ENCODE data around the gene TRIM28. TPM values are rescaled to one million over a fixed set of nuclear protein-coding genes. Genes with fewer than 3 reads are reported as not detected.

Gene TRIM28
- total and polyA plus RNA-seq, 4 donors = 47.1 to 157 (median 84.2) TPM

GRCh38 chr19:58516246-58516836 is 27.5 kb upstream of the TRIM28 start:
- DNase-seq (ENCODE audit: low spot score) = no peak
- H3K36me3 ChIP-seq (ENCODE audit: control insufficient read depth in 4 of 4, insufficient read depth in 3 of 4, low read depth in 1 of 4, low read length in 3 of 4) = peaks cover 0 to 9% (median 3%) of the 10 kb centered on the region in 4 donors

GRCh38 chr19:58516964-58517833 is 26.7 kb upstream of the TRIM28 start:
- H3K27me3 ChIP-seq (ENCODE audit: control insufficient read depth in 4 of 4, insufficient read depth in 4 of 4, low read length in 3 of 4) = no peaks in the 10 kb centered on the region
- WGBS = 96% methylated on average over 65 of the region's 65 CpGs
- H3K4me1 ChIP-seq (ENCODE audit: control insufficient read depth in 4 of 4, insufficient read depth in 4 of 4, low read length in 3 of 4) = peaks cover 15 to 62% (median 43%) of the 10 kb centered on the region in 4 donors
- no peak overlapping the region for H3K4me3 ChIP-seq (ENCODE audit: low read depth in 1 of 3, low read length in 3 of 3)
- H3K36me3 ChIP-seq (ENCODE audit: control insufficient read depth in 4 of 4, insufficient read depth in 3 of 4, low read depth in 1 of 4, low read length in 3 of 4) = peaks cover 0 to 9% (median 3%) of the 10 kb centered on the region in 4 donors
- no peak for DNase-seq (ENCODE audit: low spot score)
- TF ChIP-seq SP1 (IDR thresholded peaks at IDR 0.05) (no peak), GABPA (IDR thresholded peaks at IDR 0.05 in 1 of 2, conservative IDR thresholded peaks at IDR 0.05 in 1 of 2) (no peak), FOXA2 (IDR thresholded peaks at IDR 0.05) (no peak)
- H3K9me3 ChIP-seq (ENCODE audit: control insufficient read depth in 4 of 4, low read length in 3 of 4) = no peaks in the 10 kb centered on the region
- H3K9ac ChIP-seq (ENCODE audit: low read depth in 1 of 2, low read length in 2 of 2) = no peak overlapping the region
- no peak overlapping the region for H3K27ac ChIP-seq (ENCODE audit: low read depth in 1 of 2, low read length in 2 of 2)

More at GRCh38 chr19:58516246-58516836, 27.5 kb upstream of the TRIM28 start:
- H3K4me3 ChIP-seq (ENCODE audit: low read depth in 1 of 3, low read length in 3 of 3) = no peak overlapping the region
- no peaks in the 10 kb centered on the region for H3K9me3 ChIP-seq (ENCODE audit: control insufficient read depth in 4 of 4, low read length in 3 of 4)
- H3K27me3 ChIP-seq (ENCODE audit: control insufficient read depth in 4 of 4, insufficient read depth in 4 of 4, low read length in 3 of 4) = no peaks in the 10 kb centered on the region
- TF ChIP-seq NR2F2 (IDR thresholded peaks at IDR 0.05) (no peak), TAF1 (conservative IDR thresholded peaks at IDR 0.05) (no peak), YY1 (IDR thresholded peaks at IDR 0.05) (no peak), FOXA1 (IDR thresholded peaks at IDR 0.05) (no peak)
- WGBS = 88% methylated on average over 25 of the region's 25 CpGs
- no peak overlapping the region for H3K27ac ChIP-seq (ENCODE audit: low read depth in 1 of 2, low read length in 2 of 2)
- no peak overlapping the region for H3K9ac ChIP-seq (ENCODE audit: low read depth in 1 of 2, low read length in 2 of 2)
- H3K4me1 ChIP-seq (ENCODE audit: control insufficient read depth in 4 of 4, insufficient read depth in 4 of 4, low read length in 3 of 4) = peaks cover 16 to 70% (median 48%) of the 10 kb centered on the region in 4 donors

GRCh38 chr19:58518256-58519086 is 25.4 kb upstream of the TRIM28 start:
- Histone ChIP-seq H3K36me3 (ENCODE audit: control insufficient read depth in 4 of 4, insufficient read depth in 3 of 4, low read depth in 1 of 4, low read length in 3 of 4) (peaks cover 0 to 9% (median 3%) of the 10 kb centered on the region in 4 donors), H3K4me3 (ENCODE audit: low read depth in 1 of 3, low read length in 3 of 3) (peak overlapping the region in 2 of 3 donors; percentile 78 to 88), H3K9ac (ENCODE audit: low read depth in 1 of 2, low read length in 2 of 2) (peak overlapping the region; percentile 34 to 45), H3K27ac (ENCODE audit: low read depth in 1 of 2, low read length in 2 of 2) (peak overlapping the region; percentile 95), H3K4me1 (ENCODE audit: control insufficient read depth in 4 of 4, insufficient read depth in 4 of 4, low read length in 3 of 4) (peaks cover 7 to 49% (median 30%) of the 10 kb centered on the region in 4 donors), H3K9me3 (ENCODE audit: control insufficient read depth in 4 of 4, low read length in 3 of 4) (no peaks in the 10 kb centered on the region), H3K27me3 (ENCODE audit: control insufficient read depth in 4 of 4, insufficient read depth in 4 of 4, low read length in 3 of 4) (no peaks in the 10 kb centered on the region)
- peak; percentile 55 for DNase-seq (ENCODE audit: low spot score)
- no peak for TF ChIP-seq HNF4A (conservative IDR thresholded peaks at IDR 0.05)
- WGBS = 13% methylated on average over 22 of the region's 22 CpGs

GRCh38 chr19:58519087-58519354 is 24.8 kb upstream of the TRIM28 start:
- H3K9me3 ChIP-seq (ENCODE audit: control insufficient read depth in 4 of 4, low read length in 3 of 4) = no peaks in the 10 kb centered on the region
- peak overlapping the region; percentile 78 to 94 (median 88) for H3K4me3 ChIP-seq (ENCODE audit: low read depth in 1 of 3, low read length in 3 of 3)
- WGBS = under 1% methylated on average over 14 of the region's 14 CpGs
- peaks cover 0 to 9% (median 3%) of the 10 kb centered on the region in 4 donors for H3K36me3 ChIP-seq (ENCODE audit: control insufficient read depth in 4 of 4, insufficient read depth in 3 of 4, low read depth in 1 of 4, low read length in 3 of 4)
- peak overlapping the region; percentile 95 for H3K27ac ChIP-seq (ENCODE audit: low read depth in 1 of 2, low read length in 2 of 2)
- H3K4me1 ChIP-seq (ENCODE audit: control insufficient read depth in 4 of 4, insufficient read depth in 4 of 4, low read length in 3 of 4) = peaks cover 4 to 44% (median 26%) of the 10 kb centered on the region in 4 donors
- peak; percentile 67 for DNase-seq (ENCODE audit: low spot score)
- H3K9ac ChIP-seq (ENCODE audit: low read depth in 1 of 2, low read length in 2 of 2) = peak overlapping the region; percentile 4 to 45
- no peaks in the 10 kb centered on the region for H3K27me3 ChIP-seq (ENCODE audit: control insufficient read depth in 4 of 4, insufficient read depth in 4 of 4, low read length in 3 of 4)
- peak in 1 of 2 donors; percentile 64 for TF ChIP-seq RAD21 (IDR thresholded peaks at IDR 0.05)
- TF ChIP-seq CTCF (IDR thresholded peaks at IDR 0.05; ENCODE audit: low read depth, low read length, missing input control) = peak; percentile 66
- no peak for TF ChIP-seq YY1 (IDR thresholded peaks at IDR 0.05)
